ENCODE data around the gene IGSF23. TPM values are rescaled to one million over a fixed set of nuclear protein-coding genes. Genes with fewer than 3 reads are reported as not detected.
"Not testable (repeated sequence)": the region's sequence is repeated elsewhere in the genome, so short reads cannot be mapped to it uniquely, and the experiment has no call there.

The IGSF23 gene
- total RNA-seq, 1 donor from 2014 or later, result not detected

GRCh38 chr19:44658069-44658733 lies 44.8 kb downstream of the IGSF23 start:
- FAIRE-seq (no peak), DNase-seq (ENCODE audit: low spot score in 2 of 2) (no peak)

GRCh38 chr19:44660081-44660480 lies 46.7 kb downstream of the IGSF23 start:
- DNase-seq (ENCODE audit: low spot score in 2 of 2) (no peak), FAIRE-seq (no peak)

- no peak for FAIRE-seq
- DNase-seq (ENCODE audit: low spot score in 2 of 2), result no peak
Observed at GRCh38 chr19:44661205-44661604, 47.8 kb downstream of the IGSF23 start.

GRCh38 chr19:44661904-44662303 lies 48.5 kb downstream of the IGSF23 start:
- DNase-seq (ENCODE audit: low spot score in 2 of 2), result no peak
- no peak for FAIRE-seq

GRCh38 chr19:44662691-44663385 lies 49.5 kb downstream of the IGSF23 start:
- no peak for DNase-seq (ENCODE audit: low spot score in 2 of 2)

GRCh38 chr19:44663996-44664395 lies 50.6 kb downstream of the IGSF23 start:
- DNase-seq (ENCODE audit: low spot score in 2 of 2) (no peak), FAIRE-seq (no peak)

More at GRCh38 chr19:44662691-44663385, 49.5 kb downstream of the IGSF23 start:
- no peak for FAIRE-seq

GRCh38 chr19:44664976-44665375 lies 51.6 kb downstream of the IGSF23 start:
- no peak for DNase-seq (ENCODE audit: low spot score in 2 of 2)
- no peak for FAIRE-seq

GRCh38 chr19:44666852-44667556 lies 53.6 kb downstream of the IGSF23 start:
- DNase-seq (ENCODE audit: low spot score in 2 of 2) (no peak), FAIRE-seq (no peak)

GRCh38 chr19:44668985-44669764 lies 55.8 kb downstream of the IGSF23 start:
- FAIRE-seq, result no peak

GRCh38 chr19:44670027-44670426 lies 56.7 kb downstream of the IGSF23 start:
- DNase-seq (ENCODE audit: low spot score in 2 of 2), result not testable (repeated sequence)

More at GRCh38 chr19:44668985-44669764, 55.8 kb downstream of the IGSF23 start:
- no peak for DNase-seq (ENCODE audit: low spot score in 2 of 2)

GRCh38 chr19:44671400-44671799 lies 58.0 kb downstream of the IGSF23 start, which contains the start of gene CEACAM19:
Gene CEACAM19 (plus strand): TSS chr19:44671482. CDS start chr19:44671932, 450 bp downstream.
- DNase-seq (ENCODE audit: low spot score in 2 of 2) (no peak), FAIRE-seq (no peak)

More at GRCh38 chr19:44670027-44670426, 56.7 kb downstream of the IGSF23 start:
- not testable (repeated sequence) for FAIRE-seq

- no peak for DNase-seq (ENCODE audit: low spot score in 2 of 2)
- FAIRE-seq, result no peak
Observed at GRCh38 chr19:44672226-44672625, 58.9 kb downstream of the IGSF23 start.

GRCh38 chr19:44673510-44673909 lies 60.1 kb downstream of the IGSF23 start:
- DNase-seq (ENCODE audit: low spot score in 2 of 2) (no peak), FAIRE-seq (no peak)

GRCh38 chr19:44675521-44675920 lies 62.2 kb downstream of the IGSF23 start:
- no peak for FAIRE-seq
- DNase-seq (ENCODE audit: low spot score in 2 of 2), result no peak

- FAIRE-seq (no peak), DNase-seq (ENCODE audit: low spot score in 2 of 2) (no peak)
Observed at GRCh38 chr19:44677019-44677811, 63.9 kb downstream of the IGSF23 start.

GRCh38 chr19:44680536-44680935 lies 67.2 kb downstream of the IGSF23 start:
- no peak for DNase-seq (ENCODE audit: low spot score in 2 of 2)
- FAIRE-seq, result no peak

GRCh38 chr19:44681992-44682790 lies 68.8 kb downstream of the IGSF23 start:
- no peak for FAIRE-seq

GRCh38 chr19:44682807-44683206 lies 69.4 kb downstream of the IGSF23 start:
- DNase-seq (ENCODE audit: low spot score in 2 of 2) (no peak), FAIRE-seq (no peak)

More at GRCh38 chr19:44681992-44682790, 68.8 kb downstream of the IGSF23 start:
- no peak for DNase-seq (ENCODE audit: low spot score in 2 of 2)
